ENCODE data around the gene MCUR1. TPM values are rescaled to one million over a fixed set of nuclear protein-coding genes. Genes with fewer than 3 reads are reported as not detected.

The MCUR1 gene
- polyA plus RNA-seq, 2 of the 4 experiments (the other 2 are of a cell fraction): 11.6 to 15.6 TPM

DNA sequence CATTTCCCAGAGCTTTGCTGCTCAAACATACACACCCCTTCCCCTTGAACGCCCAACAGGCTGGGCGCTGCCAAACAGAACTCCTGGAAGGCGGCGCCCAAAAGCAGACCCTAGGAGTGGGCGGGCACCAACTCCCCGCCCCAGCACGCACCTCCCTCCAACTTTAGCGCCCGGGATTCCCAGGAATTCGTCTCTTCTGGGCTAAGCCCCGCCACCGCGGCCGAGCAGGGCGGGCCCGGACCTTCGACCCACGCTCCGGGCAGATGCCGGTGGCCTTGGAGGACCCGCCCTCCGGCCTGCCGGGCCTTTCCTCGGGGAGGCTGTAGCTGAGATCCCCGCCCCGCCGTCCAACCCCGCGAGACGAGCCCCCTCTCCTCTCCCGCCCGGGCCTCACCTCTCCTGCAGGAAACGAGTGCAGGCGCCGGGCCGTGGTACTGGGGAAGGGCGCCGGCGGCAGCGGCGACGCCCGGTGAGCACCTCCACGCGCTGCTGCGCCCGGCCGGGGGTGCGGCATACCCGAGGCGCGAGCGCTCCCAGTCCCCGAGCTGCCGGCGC lies 659 bp downstream of the MCUR1 start:
- H3K4me2 ChIP-seq: peak overlapping the region; percentile 75
- POLR2A ChIA-PET: interaction anchor here (0.6 to 1.4 kb wide), 2 partner anchors 199 to 1581 kb away, joined by 4 to 5 read pairs; partner anchors contain the start of gene NOL7
- FAIRE-seq (no peak), ATAC-seq (peak; percentile 84 to 85), DNase-seq (ENCODE audit: low read depth in 1 of 2, low spot score in 1 of 2) (peak; percentile 48 to 58)
- no peak for TF ChIP-seq NR3C1 (IDR thresholded peaks at IDR 0.05)
- TF ChIP-seq TFCP2L1 (CRISPR knock-in tag; IDR thresholded peaks at IDR 0.05): no peak
- no peak for TF ChIP-seq ZNF302 (CRISPR knock-in tag; IDR thresholded peaks at IDR 0.05)
- TF ChIP-seq, protein P1, sequence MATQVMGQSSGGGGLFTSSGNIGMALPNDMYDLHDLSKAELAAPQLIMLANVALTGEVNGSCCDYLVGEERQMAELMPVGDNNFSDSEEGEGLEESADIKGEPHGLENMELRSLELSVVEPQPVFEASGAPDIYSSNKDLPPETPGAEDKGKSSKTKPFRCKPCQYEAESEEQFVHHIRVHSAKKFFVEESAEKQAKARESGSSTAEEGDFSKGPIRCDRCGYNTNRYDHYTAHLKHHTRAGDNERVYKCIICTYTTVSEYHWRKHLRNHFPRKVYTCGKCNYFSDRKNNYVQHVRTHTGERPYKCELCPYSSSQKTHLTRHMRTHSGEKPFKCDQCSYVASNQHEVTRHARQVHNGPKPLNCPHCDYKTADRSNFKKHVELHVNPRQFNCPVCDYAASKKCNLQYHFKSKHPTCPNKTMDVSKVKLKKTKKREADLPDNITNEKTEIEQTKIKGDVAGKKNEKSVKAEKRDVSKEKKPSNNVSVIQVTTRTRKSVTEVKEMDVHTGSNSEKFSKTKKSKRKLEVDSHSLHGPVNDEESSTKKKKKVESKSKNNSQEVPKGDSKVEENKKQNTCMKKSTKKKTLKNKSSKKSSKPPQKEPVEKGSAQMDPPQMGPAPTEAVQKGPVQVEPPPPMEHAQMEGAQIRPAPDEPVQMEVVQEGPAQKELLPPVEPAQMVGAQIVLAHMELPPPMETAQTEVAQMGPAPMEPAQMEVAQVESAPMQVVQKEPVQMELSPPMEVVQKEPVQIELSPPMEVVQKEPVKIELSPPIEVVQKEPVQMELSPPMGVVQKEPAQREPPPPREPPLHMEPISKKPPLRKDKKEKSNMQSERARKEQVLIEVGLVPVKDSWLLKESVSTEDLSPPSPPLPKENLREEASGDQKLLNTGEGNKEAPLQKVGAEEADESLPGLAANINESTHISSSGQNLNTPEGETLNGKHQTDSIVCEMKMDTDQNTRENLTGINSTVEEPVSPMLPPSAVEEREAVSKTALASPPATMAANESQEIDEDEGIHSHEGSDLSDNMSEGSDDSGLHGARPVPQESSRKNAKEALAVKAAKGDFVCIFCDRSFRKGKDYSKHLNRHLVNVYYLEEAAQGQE (IDR thresholded peaks at IDR 0.05): 0 out of 2 replicates have a peak, but pooled peaks have one; percentile 23
- TF ChIP-seq CBX2 (IDR thresholded peaks at IDR 0.05; ENCODE audit: borderline replicate concordance, low read depth): no peak
- TF ChIP-seq CBX8 (IDR thresholded peaks at IDR 0.05): no peak
- TF ChIP-seq E2F6 (IDR thresholded peaks at IDR 0.05; ENCODE audit: borderline replicate concordance, low read depth): 0 out of 2 replicates have a peak, but pooled peaks have one; percentile 2
- TF ChIP-seq SMC3 (IDR thresholded peaks at IDR 0.05): no peak
- 0% methylated on average over 9 of the region's 56 CpGs for WGBS (ENCODE audit: missing lambda C conversion rate)
- H3K27ac ChIP-seq: peak overlapping the region; percentile 91 to 99
- H3K4me3 ChIP-seq: peak overlapping the region; percentile 73
- CTCF ChIA-PET: interaction anchor here (0.7 kb wide), 1 partner anchor 19 kb away, joined by 5 read pairs; no protein-coding TSS in a partner anchor
- no peaks in the 10 kb centered on the region for H3K9me3 ChIP-seq
- H3K4me1 ChIP-seq: peaks cover 9% of the 10 kb centered on the region; the same call in 1 of the 3 replicates

- no peak for ATAC-seq
- POLR2A ChIA-PET: interaction anchor here (0.6 kb wide), 1 partner anchor 1582 kb away, joined by 4 read pairs; no protein-coding TSS in a partner anchor
- Histone ChIP-seq H3K9me3 (no peaks in the 10 kb centered on the region), H3K27ac (peak overlapping the region in 1 of 2 experiments; percentile 99; a peak in 3 of 6 replicates), H3K4me1 (peaks cover 9% of the 10 kb centered on the region; the same call in 1 of the 3 replicates), H3K4me2 (peak overlapping the region; percentile 75), H3K4me3 (peak overlapping the region; percentile 73)
- no peak for DNase-seq (ENCODE audit: low read depth in 1 of 2, low spot score in 1 of 2)
- FAIRE-seq: no peak
- TF ChIP-seq JUN (IDR thresholded peaks at IDR 0.05) (no peak), EHMT2 (IDR thresholded peaks at IDR 0.05; ENCODE audit: low read depth) (no peak), MAZ (IDR thresholded peaks at IDR 0.05; ENCODE audit: borderline replicate concordance, low read depth, low read length) (no peak), RARB (CRISPR knock-in tag; IDR thresholded peaks at IDR 0.05) (no peak), ZFP36 (IDR thresholded peaks at IDR 0.05; ENCODE audit: borderline replicate concordance, partially characterized antibody) (no peak), ELK1 (IDR thresholded peaks at IDR 0.05; ENCODE audit: low read depth, low read length) (no peak), MYC (IDR thresholded peaks at IDR 0.05; ENCODE audit: borderline replicate concordance, low read length) (no peak), NPAS2 (CRISPR knock-in tag; IDR thresholded peaks at IDR 0.05; ENCODE audit: borderline replicate concordance) (no peak)
- TF ChIP-seq, protein P2, sequence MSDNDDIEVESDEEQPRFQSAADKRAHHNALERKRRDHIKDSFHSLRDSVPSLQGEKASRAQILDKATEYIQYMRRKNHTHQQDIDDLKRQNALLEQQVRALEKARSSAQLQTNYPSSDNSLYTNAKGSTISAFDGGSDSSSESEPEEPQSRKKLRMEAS (IDR thresholded peaks at IDR 0.05): no peak
- TF ChIP-seq, protein P3, sequence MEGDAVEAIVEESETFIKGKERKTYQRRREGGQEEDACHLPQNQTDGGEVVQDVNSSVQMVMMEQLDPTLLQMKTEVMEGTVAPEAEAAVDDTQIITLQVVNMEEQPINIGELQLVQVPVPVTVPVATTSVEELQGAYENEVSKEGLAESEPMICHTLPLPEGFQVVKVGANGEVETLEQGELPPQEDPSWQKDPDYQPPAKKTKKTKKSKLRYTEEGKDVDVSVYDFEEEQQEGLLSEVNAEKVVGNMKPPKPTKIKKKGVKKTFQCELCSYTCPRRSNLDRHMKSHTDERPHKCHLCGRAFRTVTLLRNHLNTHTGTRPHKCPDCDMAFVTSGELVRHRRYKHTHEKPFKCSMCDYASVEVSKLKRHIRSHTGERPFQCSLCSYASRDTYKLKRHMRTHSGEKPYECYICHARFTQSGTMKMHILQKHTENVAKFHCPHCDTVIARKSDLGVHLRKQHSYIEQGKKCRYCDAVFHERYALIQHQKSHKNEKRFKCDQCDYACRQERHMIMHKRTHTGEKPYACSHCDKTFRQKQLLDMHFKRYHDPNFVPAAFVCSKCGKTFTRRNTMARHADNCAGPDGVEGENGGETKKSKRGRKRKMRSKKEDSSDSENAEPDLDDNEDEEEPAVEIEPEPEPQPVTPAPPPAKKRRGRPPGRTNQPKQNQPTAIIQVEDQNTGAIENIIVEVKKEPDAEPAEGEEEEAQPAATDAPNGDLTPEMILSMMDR (IDR thresholded peaks at IDR 0.05): no peak
- TF ChIP-seq, protein P4, sequence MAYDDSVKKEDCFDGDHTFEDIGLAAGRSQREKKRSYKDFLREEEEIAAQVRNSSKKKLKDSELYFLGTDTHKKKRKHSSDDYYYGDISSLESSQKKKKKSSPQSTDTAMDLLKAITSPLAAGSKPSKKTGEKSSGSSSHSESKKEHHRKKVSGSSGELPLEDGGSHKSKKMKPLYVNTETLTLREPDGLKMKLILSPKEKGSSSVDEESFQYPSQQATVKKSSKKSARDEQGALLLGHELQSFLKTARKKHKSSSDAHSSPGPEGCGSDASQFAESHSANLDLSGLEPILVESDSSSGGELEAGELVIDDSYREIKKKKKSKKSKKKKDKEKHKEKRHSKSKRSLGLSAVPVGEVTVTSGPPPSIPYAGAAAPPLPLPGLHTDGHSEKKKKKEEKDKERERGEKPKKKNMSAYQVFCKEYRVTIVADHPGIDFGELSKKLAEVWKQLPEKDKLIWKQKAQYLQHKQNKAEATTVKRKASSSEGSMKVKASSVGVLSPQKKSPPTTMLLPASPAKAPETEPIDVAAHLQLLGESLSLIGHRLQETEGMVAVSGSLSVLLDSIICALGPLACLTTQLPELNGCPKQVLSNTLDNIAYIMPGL (CRISPR knock-in tag; IDR thresholded peaks at IDR 0.05; ENCODE audit: borderline replicate concordance): no peak
- CTCF ChIA-PET: no interaction called here
- 27% methylated on average over 7 of the region's 7 CpGs for WGBS (ENCODE audit: missing lambda C conversion rate)
Measured at GRCh38 chr6:13813026-13813425, 1.3 kb downstream of the MCUR1 start.

Measured in A549 (cell line).